Measurements from ENCODE around the gene FBXL13.
"Not testable (repeated sequence)": the region's sequence is repeated elsewhere in the genome, so short reads cannot be mapped to it uniquely, and the experiment has no call there.

FBXL13 gene

GRCh38 chr7:103051519-103051918, 23.1 kb downstream of the FBXL13 start:
- no peak for TF ChIP-seq CTCF (conservative IDR thresholded peaks at IDR 0.05; ENCODE audit: low read depth, low read length)
- DNase-seq (ENCODE audit: low read depth): no peak
- no peak overlapping the region for H3K4me3 ChIP-seq (ENCODE audit: low read length)

DNA sequence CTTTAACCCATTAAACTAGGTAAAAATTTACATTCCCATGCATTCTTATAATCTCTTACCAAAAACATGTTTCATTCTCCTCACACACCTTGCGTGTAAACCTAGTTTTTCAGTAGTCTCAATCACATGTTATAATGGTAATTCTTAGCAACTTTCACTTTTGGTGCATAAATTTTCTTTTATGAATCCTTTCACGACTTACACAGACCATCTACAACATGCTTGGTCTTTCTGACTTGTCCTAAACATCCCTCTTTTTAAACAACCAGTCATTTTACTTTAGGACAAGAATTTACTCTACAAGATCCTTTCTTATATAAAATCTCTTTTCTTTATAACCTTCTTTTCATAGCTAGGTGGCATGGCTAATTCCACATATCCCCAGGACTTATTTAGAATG, 25.8 kb downstream of the FBXL13 start:
- TF ChIP-seq CTCF (conservative IDR thresholded peaks at IDR 0.05; ENCODE audit: low read depth, low read length): no peak
- DNase-seq (ENCODE audit: low read depth): no peak
- no peak overlapping the region for H3K4me3 ChIP-seq (ENCODE audit: low read length)

DNA sequence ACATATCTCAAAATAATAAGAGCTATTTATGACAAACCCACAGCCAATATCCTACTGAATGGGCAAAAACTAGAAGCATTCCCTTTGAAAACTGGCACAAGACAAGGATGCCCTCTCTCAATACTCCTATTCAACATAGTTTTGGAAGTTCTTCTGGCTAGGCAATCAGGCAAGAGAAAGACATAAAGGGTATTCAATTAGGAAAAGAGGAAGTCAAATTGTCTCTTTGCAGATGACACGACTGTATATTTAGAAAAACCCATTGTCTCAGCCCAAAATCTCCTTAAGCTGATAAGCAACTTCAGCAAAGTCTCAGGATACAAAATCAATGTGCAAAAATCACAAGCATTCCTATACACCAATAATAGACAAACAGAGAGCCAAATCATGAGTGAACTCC, 32.8 kb downstream of the FBXL13 start:
- not testable (repeated sequence) for H3K4me3 ChIP-seq (ENCODE audit: low read length); DNase-seq (ENCODE audit: low read depth)

DNA sequence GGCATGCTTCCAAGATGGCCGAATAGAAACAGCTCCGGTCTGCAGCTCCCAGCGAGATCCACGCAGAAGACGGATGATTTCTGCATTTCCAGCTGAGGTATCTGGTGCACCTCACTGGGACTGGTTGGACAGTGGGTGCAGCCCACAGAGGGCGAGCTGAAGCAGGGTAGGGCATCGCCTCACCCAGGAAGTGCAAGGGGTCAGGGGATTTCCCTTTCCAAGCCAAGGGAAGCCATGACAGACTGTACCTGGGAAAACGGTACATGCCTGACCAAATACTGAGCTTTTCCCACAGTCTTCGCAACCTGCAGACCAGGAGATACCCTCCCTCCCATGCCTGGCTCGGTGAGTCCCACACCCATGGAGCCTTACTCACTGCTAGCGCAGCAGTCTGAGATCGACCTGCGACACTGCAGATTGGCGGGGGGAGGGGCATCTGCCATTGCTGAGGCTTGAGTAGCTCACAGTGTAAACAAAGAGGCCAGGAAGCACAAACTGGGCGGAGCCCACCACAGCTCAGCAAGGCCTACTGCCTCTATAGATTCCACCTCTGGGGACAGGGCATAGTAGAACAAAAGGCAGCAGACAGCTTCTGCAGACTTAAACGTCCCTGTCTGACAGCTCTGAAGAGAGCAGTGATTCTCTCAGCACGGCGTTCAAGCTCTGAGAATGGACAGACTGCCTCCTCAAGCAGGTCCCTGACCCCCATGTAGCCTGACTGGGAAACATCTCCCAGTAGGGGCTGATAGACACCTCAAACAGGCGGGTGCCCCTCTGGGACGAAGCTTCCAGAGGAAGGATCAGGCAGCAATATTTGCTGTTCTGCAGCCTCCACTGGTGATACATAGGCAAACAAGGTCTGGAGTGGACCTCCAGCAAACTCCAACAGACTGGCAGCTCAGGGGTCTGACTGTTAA, 36.5 kb downstream of the FBXL13 start:
- H3K4me3 ChIP-seq (ENCODE audit: low read length); DNase-seq (ENCODE audit: low read depth): not testable (repeated sequence)

DNA sequence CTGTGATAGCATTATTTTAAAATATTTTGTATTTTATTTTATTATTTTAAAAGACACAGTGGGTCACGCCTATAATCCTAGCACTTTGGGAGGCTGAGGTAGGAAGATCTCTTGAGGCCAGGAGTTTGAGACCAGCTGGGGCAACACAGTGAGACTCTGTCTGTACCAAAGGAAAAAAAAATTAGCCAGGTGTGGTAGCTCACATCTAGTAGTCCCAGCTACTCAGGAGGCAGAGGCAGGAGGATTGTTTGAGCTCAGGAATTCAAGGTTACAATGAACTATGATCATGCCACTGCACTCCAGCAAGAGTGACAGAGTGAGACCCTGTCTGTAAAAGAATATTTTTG, 37.1 kb downstream of the FBXL13 start:
- H3K4me3 ChIP-seq (ENCODE audit: low read length): no peak overlapping the region

DNA sequence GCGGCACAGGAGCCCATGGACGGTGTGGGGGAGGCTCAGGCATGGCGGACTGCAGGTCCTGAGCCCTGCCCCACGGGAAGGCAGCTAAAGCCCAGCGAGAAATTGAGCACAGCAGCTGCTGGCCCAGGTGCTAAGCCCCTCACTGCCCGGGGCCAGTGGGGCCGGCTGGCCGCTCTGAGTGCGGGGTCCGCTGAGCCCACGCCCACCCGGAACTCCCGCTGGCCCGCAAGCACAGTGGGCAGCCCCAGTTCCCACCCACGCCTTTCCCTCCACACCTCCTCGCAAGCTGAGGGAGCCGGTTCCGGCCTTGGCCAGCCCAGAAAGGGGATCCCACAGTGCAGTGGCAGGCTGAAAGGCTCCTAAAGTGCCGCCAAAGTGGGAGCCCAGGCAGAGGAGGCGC, 40.3 kb downstream of the FBXL13 start:
- not testable (repeated sequence) for DNase-seq (ENCODE audit: low read depth); H3K4me3 ChIP-seq (ENCODE audit: low read length)

More for the DNA sequence above, 37.1 kb downstream of the FBXL13 start:
- no peak for DNase-seq (ENCODE audit: low read depth)
- TF ChIP-seq CTCF (conservative IDR thresholded peaks at IDR 0.05; ENCODE audit: low read depth, low read length): no peak

DNA sequence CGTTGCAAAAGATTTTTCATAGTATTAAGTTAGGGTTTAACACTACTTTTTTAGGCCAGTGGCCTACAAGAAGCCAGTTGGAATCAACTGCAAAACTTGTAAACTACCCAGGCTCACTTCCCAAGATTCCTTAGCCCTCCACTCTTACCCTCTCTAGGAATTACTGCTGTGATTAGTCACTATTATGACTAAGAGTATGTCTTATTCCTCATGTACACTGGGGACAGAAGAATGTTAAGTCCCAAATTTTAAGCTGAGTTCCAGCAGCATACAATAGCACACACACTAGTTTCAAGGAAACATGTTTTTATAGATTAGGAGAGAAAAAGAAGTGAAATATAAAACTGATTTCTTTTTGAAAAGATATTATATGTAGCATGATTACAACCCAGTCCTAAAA, 42.8 kb downstream of the FBXL13 start:
- TF ChIP-seq CTCF (conservative IDR thresholded peaks at IDR 0.05; ENCODE audit: low read depth, low read length): no peak
- peak; percentile 51 for DNase-seq (ENCODE audit: low read depth)

DNA sequence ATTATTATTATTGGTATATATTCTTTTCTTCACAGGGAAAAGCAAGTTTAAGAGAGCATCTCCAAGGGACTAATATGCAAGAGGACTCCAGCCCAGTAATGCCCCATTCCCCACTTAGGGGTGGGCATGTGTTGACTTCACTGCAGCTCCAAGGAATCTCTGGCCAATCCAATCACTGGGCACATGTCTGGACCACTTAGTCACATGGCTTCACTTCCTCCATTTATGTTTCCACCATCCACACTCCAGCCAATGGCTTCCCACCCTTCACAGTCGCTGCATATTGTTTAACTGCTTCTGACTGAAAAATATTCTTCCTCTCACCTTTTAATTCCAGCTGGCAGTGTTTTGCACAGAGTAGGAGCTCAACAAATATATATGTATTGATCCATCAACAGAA, 43.6 kb downstream of the FBXL13 start:
- TF ChIP-seq CTCF (conservative IDR thresholded peaks at IDR 0.05; ENCODE audit: low read depth, low read length): no peak
- H3K4me3 ChIP-seq (ENCODE audit: low read length): no peak overlapping the region
- DNase-seq (ENCODE audit: low read depth): no peak

More for the DNA sequence above, 42.8 kb downstream of the FBXL13 start:
- H3K4me3 ChIP-seq (ENCODE audit: low read length): no peak overlapping the region

DNA sequence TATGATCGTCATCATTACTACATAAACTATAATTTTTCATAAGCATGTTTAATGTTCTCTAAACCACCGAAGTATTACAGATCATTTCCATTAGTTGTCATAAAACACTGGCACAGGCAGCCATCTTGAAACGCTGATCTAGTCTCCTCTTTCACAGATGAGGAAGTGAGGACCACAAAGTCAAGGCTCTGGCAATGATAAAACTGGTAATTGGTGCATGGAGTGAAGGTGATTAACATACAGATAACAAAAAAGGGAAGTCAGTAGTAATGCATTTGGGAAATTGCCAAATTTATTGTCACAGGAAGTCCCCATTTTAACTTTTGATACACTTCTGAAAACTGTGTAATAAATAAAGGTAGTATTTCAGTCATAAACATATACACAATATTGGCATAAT, 49.3 kb downstream of the FBXL13 start:
- TF ChIP-seq CTCF (conservative IDR thresholded peaks at IDR 0.05; ENCODE audit: low read depth, low read length): no peak
- no peak overlapping the region for H3K4me3 ChIP-seq (ENCODE audit: low read length)
- DNase-seq (ENCODE audit: low read depth): no peak

DNA sequence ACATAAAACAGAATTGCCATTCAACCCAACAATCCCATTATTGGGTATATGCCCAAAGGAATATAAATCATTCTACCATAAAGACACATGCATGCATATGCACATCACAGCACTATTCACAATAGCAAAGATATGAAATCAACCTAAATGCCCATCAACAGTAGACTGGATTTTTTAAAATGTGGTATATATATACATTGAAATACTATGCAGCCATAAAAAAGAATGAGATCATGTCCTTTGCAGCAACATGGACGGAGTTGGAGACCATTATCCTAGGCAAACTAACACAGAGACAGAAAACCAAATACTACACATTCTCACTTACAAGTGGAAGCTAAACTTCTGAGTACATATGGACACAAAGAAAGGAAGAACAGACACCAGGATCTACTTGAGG, 51.0 kb downstream of the FBXL13 start:
- DNase-seq (ENCODE audit: low read depth); H3K4me3 ChIP-seq (ENCODE audit: low read length): not testable (repeated sequence)

GRCh38 chr7:103021490-103021889, 53.1 kb downstream of the FBXL13 start:
- not testable (repeated sequence) for DNase-seq (ENCODE audit: low read depth); H3K4me3 ChIP-seq (ENCODE audit: low read length)

DNA sequence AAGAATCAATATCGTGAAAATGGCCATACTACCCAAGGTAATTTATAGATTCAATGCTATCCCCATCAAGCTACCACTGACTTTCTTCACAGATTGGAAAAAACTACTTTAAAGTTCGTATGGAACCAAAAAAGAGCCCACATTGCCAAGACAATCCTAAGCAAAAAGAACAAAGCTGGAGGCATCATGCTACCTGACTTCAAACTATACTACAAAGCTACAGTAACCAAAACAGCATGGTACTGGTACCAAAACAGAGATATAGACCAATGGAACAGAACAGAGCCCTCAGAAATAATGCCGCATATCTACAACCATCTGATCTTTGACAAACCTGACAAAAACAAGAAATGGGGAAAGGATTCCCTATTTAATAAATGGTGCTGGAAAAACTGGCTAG, 53.7 kb downstream of the FBXL13 start:
- H3K4me3 ChIP-seq (ENCODE audit: low read length); DNase-seq (ENCODE audit: low read depth): not testable (repeated sequence)

Measured in retinal pigment epithelial cell (primary cell).